Breast epithelium (tissue), 3 donors: ENCODE results near the gene HTT.

Experiments
- POLR2A ChIP-seq: fragments of 450-650 bp; IDR thresholded peaks from one replicate; pipeline ENCODE4 v1.6.1; 2016; ENCODE audit warnings: antibody characterized with exemption, mild to moderate bottlenecking, moderate library complexity
- POLR2AphosphoS5 ChIP-seq, 3 donors: sonication (generic); formaldehyde crosslinking; IDR thresholded peaks; one replicate each; pipeline ENCODE4 v1.6.1; 2017; ENCODE audit warnings: antibody characterized with exemption in 3 of 3
- TF ChIP-seq, protein P1 (sequence below), 3 donors: fragments of 450-650 bp; IDR thresholded peaks; one replicate each; pipeline ENCODE4 v1.5.1; 2016 to 2017; ENCODE audit warnings: antibody characterized with exemption in 3 of 3, mild to moderate bottlenecking in 3 of 3, moderate library complexity in 3 of 3

DNA sequence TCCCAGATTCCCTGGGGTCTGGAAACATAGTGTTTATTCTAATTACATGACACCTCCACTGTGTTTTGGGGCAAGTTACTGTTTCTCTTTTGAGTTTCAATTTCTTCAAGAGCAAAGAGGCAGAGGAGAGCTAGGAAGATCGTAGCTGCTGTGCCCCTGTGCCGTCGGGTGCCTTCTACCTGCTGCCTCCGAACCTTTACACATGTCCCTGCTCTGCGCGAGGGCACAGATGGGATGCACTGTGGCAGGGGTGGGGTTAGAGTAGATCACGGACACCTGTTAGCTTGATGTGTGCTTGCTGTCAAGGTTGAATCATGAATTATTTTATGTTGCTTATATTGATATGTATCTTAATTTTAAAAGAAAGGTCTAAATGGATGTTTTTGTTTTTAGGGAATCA is 103.4 kb downstream of the HTT start:
- TF ChIP-seq, protein P1, sequence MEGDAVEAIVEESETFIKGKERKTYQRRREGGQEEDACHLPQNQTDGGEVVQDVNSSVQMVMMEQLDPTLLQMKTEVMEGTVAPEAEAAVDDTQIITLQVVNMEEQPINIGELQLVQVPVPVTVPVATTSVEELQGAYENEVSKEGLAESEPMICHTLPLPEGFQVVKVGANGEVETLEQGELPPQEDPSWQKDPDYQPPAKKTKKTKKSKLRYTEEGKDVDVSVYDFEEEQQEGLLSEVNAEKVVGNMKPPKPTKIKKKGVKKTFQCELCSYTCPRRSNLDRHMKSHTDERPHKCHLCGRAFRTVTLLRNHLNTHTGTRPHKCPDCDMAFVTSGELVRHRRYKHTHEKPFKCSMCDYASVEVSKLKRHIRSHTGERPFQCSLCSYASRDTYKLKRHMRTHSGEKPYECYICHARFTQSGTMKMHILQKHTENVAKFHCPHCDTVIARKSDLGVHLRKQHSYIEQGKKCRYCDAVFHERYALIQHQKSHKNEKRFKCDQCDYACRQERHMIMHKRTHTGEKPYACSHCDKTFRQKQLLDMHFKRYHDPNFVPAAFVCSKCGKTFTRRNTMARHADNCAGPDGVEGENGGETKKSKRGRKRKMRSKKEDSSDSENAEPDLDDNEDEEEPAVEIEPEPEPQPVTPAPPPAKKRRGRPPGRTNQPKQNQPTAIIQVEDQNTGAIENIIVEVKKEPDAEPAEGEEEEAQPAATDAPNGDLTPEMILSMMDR (IDR thresholded peaks at IDR 0.05), result no peak
- TF ChIP-seq POLR2A (no peak), POLR2AphosphoS5 (IDR thresholded peaks at IDR 0.05) (no peak)
